NOMO-1 treated with DMSO at 0.1 percent for 48 hours (cell line): ENCODE results near the gene ERH.
A peak's percentile ranks its signal among the peaks of the same experiment; 100 is the strongest.
"Not testable (repeated sequence)": the region's sequence is repeated elsewhere in the genome, so short reads cannot be mapped to it uniquely, and the experiment has no call there.

Source experiments
- DNase-seq: peaks from one replicate; lab custom pipeline; 2025; ENCODE audit not compliant: unreplicated experiment; lab: John Stamatoyannopoulos, UW

ERH gene

DNA sequence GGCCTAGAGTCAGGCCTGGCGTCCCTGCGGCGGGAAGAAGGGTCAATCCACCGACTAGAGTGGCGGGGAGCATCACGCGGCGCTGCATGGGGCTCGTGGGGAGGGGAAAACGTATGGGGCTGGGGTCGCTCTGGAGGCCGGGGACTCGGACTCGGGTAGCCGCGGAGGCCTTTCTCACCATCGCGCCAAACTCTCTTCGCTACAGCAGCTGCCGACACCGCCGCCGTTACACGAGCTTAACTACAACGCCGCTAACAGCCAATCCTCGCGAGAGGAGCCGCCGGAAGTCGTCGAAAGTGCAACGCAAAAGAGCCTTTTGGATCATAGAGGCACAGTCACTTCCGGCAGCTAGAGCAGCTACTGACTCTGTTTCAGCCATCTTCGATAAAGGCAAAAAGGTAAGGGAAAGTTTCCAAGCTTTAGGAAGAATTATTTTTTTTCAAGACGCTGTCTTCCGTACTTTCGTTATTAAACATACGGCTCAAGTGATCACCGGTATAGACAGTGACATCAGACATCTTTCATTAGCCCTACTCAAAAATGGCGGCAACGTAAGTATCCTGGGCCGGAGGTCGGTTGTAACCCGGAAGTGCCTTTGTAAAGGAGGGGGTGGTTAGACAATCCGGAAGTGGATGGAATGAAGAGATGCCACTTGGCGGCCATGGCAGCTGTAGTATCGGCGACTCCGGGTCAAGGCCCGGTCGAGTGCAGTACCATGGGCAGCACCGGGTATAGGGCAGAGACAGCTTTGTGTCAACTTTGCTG is at the start of gene ERH, which contains the start of gene SLC39A9:
ERH (minus strand) TSS at position 247 of the 765 bp plus-strand sequence; CDS start at position 181, 66 bp downstream.
SLC39A9 (plus strand) TSS at position 640 of the 765 bp plus-strand sequence. CDS start 678 bp downstream, outside the sequence.
- DNase-seq, result peak; percentile 97

- no peak for DNase-seq
Measured at GRCh38 chr14:69443296-69443805, 45.3 kb upstream of the ERH start.

GRCh38 chr14:69441948-69442347 is 43.8 kb upstream of the ERH start:
- no peak for DNase-seq

DNA sequence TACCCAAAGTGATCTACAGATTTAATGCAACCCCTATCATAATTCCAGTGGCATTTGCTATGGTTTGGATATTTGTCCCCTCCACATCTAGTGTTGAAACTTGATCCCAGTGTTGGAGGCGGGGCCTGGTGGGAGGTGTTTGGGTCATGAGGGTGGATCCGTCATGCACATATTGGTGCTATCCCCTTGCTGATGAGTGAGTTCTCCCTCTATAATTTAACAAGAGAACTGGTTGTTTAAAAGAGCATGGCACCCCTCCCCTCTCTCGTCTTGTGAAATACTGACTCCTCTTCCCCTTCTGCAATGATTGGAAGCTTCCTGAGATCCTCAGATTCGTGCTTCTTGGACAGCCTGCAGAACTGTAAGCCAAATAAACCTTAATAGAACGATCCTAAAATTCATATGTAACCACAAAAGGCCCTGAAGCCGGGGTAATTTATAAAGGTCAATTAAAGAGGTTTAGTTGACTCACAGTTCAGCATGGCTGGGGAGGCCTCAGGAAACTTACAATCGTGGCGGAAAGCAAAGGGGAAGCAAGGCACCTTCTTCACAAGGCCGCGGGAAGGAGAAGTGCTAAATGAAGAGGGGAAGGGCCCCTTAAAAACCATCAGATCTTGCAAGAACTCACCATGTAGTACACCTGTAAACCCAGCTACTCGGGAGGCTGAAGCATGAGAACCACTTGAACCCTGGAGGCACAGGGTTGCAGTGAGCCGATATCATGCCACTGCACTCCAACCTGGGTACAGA is 41.6 kb upstream of the ERH start:
- peak; percentile 18 for DNase-seq

DNA sequence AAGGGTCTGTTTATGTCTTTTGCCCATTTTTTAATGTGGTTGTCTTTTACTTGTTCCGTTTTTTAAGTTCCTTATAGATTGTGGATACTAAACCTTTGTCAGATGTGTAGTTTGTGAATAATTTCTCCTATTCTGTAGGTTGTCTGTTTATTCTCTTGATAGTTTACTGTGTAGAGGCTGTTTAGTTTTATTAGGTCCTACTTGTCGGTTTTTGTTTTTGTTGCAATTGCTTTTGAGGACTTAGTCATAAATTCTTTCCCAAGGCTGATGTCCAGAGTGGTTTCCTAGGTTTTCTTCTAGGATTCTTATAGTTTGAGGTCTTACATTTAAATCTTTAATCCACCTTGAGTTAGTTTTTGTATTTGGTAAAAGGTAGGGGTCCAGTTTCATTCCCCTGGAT is 34.3 kb upstream of the ERH start:
- DNase-seq, result no peak

GRCh38 chr14:69430306-69430939 is 32.3 kb upstream of the ERH start:
- no peak for DNase-seq

GRCh38 chr14:69429643-69430042 is 31.5 kb upstream of the ERH start:
- DNase-seq, result no peak

DNA sequence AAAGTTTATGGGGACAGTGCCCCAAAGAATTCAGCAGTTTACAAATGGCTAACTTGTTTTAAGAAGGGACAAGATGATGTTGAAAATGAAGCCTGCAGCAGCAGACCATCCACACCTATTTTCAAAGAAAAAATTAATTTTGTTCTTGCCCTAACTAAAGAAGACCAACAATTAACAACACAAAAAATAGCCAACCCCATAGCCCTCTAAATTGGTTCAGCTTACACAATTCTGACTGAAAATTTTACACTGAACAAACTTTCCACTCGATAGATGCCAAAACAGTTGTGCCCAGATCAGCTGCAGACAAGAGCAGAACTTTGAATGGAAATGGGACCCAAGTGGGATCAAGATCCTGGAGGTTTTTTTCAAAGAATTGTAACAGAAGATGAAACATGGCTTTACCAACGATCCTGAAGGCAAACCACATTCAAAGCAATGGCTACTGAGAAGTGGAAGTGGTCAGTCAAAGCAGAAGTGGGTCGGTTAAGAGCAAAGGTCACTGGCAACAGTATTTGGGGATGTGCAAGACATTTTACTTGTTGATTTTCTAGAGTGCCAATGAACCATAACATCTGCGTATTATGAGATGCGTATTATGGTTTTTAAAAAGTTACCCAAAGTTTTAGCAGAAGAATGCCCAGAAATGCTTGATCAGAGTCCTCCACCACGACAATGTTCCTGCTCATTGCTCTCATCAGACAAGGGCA is 30.3 kb upstream of the ERH start:
- peak; percentile 87 for DNase-seq

DNA sequence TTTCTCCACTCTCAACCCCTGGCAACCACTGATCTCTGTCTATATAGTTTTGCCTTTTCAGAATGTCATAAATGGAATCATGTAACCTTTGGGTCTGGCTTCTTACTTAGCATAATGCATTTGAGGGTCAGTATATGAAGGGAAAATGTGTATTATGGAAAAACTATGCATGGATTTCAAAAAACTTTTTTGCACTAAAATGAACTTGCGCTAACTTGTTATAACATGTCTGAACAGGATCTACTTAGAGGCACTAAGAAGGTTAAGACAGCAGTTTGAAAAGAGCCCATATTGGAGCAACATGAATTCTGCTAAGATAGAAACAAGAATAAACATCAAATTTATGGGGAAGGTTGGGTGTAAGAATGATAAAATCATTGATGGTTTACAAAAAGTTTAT is 29.5 kb upstream of the ERH start:
- no peak for DNase-seq

DNA sequence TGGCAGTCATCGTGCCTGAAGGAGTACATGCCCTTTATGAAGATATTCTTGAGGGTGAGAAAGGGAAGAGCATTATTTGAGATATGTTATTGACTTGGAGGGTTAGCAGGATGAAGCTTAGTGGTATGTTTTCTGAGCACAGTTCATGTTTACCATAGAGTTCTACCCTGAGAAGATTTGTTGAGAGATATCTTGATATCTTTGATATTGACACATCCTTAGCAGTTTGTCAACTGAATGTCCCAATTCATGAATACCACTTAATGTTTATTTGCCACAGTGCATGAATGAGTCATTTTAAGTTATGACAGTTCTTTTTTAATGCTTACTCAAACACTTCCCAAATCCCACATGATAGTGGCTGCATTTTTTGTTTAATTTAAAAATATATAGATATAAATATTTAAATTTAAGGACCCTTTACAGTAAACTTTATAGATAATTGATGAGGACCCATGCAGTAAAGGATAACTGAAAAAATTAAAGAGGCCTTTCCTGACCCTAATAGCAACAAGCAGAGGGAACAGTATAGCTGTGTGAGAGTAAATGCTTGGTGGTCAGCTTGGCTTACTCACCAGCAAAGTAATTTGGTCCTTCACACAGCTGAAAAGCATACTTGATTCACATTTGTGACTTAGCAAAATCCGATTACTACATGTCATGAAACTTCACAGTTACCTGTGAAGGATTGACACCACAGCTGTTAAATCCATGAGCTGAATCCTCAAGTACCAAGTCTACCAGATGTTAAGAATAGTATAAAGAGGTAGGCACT is 26.2 kb upstream of the ERH start:
- no peak for DNase-seq

- no peak for DNase-seq
Measured at GRCh38 chr14:69423279-69423678, 25.2 kb upstream of the ERH start.

- not testable (repeated sequence) for DNase-seq
Measured at GRCh38 chr14:69416087-69416486, 18.0 kb upstream of the ERH start.

DNA sequence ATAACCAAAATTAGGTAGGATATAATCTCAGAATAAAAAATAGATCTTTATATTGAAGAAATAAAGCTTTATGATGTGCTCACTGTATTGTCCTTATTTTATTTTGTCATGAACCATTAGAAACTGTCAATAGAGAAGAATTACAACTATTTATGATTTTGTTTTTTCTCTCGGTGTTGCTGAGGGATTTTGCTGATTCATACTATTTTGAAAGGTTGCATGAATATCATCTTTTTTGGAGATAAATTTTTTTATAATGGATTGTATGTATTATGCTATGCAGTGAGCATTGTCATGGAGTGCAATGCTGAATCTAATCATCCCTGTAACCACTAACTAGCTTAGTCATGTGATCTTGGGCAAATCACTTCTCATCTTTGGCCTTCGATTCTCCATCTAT is 15.4 kb upstream of the ERH start:
- no peak for DNase-seq

DNA sequence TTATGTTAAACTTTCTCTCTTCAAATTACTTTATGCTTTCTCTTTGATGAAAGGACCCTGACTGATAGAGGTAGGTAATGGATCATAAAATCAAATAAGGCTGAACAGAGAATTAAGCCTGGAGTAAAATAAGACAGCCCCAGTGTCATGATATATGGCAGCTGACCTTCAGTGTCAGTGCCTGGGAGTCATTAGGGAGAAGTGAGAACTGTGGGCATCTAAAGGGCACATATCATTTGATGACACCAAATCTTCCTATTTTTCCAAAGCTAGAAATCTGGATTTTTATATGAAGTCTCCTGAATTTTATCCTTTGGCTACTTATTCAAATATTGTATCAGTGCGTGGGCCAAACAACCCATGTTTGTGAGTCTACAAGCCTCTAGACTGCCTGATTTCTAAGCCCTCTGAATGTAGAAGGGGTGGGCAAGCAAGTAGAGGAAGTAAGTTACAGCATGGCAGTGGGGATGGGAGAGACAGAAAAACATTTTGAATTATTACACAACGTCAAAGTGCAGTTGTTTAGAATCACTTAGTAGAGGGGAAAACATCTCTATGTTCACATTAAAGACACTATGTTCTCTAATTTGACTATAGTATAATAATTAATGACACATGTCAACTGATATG is 10.3 kb upstream of the ERH start:
- DNase-seq, result peak; percentile 54

DNA sequence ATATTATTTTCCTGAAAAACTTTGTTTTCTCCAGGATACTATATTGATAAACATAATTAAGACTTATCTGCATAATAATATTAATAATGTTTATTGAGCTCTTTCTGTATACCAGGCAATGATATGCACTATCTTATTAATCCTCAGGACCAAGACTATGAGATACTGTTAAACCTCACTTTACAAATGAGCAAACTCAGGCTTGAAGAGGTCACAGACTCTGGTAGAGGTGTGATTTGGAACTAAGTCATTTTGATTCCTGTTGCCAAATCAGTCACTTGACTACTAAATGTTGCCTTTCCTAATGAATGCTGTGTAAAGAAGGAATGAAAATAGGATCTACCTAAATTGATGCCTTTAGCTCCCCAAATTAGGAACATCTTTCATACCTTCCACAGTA is 7.7 kb upstream of the ERH start:
- no peak for DNase-seq

- no peak for DNase-seq
Measured at GRCh38 chr14:69404883-69405282, 6.8 kb upstream of the ERH start.

- no peak for DNase-seq
Measured at GRCh38 chr14:69404478-69404877, 6.4 kb upstream of the ERH start.

- DNase-seq, result no peak
Measured at GRCh38 chr14:69401841-69402240, 3.7 kb upstream of the ERH start.

- DNase-seq, result no peak
Measured at GRCh38 chr14:69400154-69400553, 2.1 kb upstream of the ERH start.

- DNase-seq, result no peak
Measured at GRCh38 chr14:69399750-69400149, 1.7 kb upstream of the ERH start.
